GM19238 (cell line): ENCODE results near the gene TACC2.
A peak's percentile ranks its signal among the peaks of the same experiment; 100 is the strongest.
"Not testable (repeated sequence)": the region's sequence is repeated elsewhere in the genome, so short reads cannot be mapped to it uniquely, and the experiment has no call there.

Experiments
- DNase-seq: peaks from one replicate; pipeline ENCODE4 v3.0.0; 2011; ENCODE audit warnings: low spot score; ENCODE audit not compliant: insufficient read length

The TACC2 gene

GRCh38 chr10:122089311-122090017 lies 100.5 kb downstream of the TACC2 start:
- no peak for DNase-seq

- DNase-seq: no peak
Measured at GRCh38 chr10:122091722-122092121, 102.8 kb downstream of the TACC2 start.

- no peak for DNase-seq
Measured at GRCh38 chr10:122093076-122093475, 104.1 kb downstream of the TACC2 start.

GRCh38 chr10:122096181-122096580 lies 107.2 kb downstream of the TACC2 start:
- not testable (repeated sequence) for DNase-seq

GRCh38 chr10:122096705-122097104 lies 107.7 kb downstream of the TACC2 start:
- DNase-seq: no peak

GRCh38 chr10:122097935-122098334 lies 109.0 kb downstream of the TACC2 start:
- no peak for DNase-seq

- no peak for DNase-seq
Measured at GRCh38 chr10:122098924-122099323, 110.0 kb downstream of the TACC2 start.

GRCh38 chr10:122099562-122099961 lies 110.6 kb downstream of the TACC2 start:
- DNase-seq: no peak

GRCh38 chr10:122102146-122102868 lies 113.3 kb downstream of the TACC2 start:
- no peak for DNase-seq

- DNase-seq: no peak
Measured at GRCh38 chr10:122102869-122103525, 114.0 kb downstream of the TACC2 start.

GRCh38 chr10:122103592-122103991 lies 114.6 kb downstream of the TACC2 start:
- no peak for DNase-seq

GRCh38 chr10:122108786-122109185 lies 119.8 kb downstream of the TACC2 start:
- DNase-seq: not testable (repeated sequence)

- DNase-seq: no peak
Measured at GRCh38 chr10:122112021-122112616, 123.2 kb downstream of the TACC2 start.

GRCh38 chr10:122112625-122113160 lies 123.7 kb downstream of the TACC2 start:
- DNase-seq: no peak

- peak; percentile 46 for DNase-seq
Measured at GRCh38 chr10:122113161-122113944, 124.4 kb downstream of the TACC2 start.

GRCh38 chr10:122113945-122114747 lies 125.2 kb downstream of the TACC2 start:
- DNase-seq: no peak

GRCh38 chr10:122115874-122116273 lies 126.9 kb downstream of the TACC2 start:
- no peak for DNase-seq

- no peak for DNase-seq
Measured at GRCh38 chr10:122116331-122116730, 127.4 kb downstream of the TACC2 start.

GRCh38 chr10:122117475-122117874 lies 128.5 kb downstream of the TACC2 start:
- DNase-seq: no peak
